Skeletal muscle satellite cell (primary cell): ENCODE results near the gene DCP2.

Source experiments
- H3K27me3 ChIP-seq: 2 replicates; pipeline ENCODE4 v1.7.0; 2013; ENCODE audit warnings: low read length; ENCODE audit not compliant: control insufficient read depth, insufficient read depth
- H3K36me3 ChIP-seq: 2 replicates; pipeline ENCODE4 v1.7.0; 2013; ENCODE audit warnings: mild to moderate bottlenecking, control low read depth, low read length; ENCODE audit not compliant: insufficient read depth
- H3K4me1 ChIP-seq: 2 replicates; pipeline ENCODE4 v1.7.0; 2013; ENCODE audit warnings: low read length; ENCODE audit not compliant: control insufficient read depth, insufficient read depth
- H3K4me2 ChIP-seq: 2 replicates; pipeline ENCODE4 v1.7.0; 2013; ENCODE audit warnings: mild to moderate bottlenecking, low read length
- H3K4me3 ChIP-seq: 2 replicates; pipeline ENCODE4 v1.7.0; 2013; ENCODE audit warnings: low read length
- H3K9ac ChIP-seq: 2 replicates; pipeline ENCODE4 v1.7.0; 2013; ENCODE audit warnings: mild to moderate bottlenecking, low read depth, low read length, moderate library complexity
- H3K9me3 ChIP-seq: replicated peaks from 2 replicates; pipeline ENCODE4 v1.7.0; 2013; ENCODE audit warnings: mild to moderate bottlenecking, control low read depth, low read length

Gene DCP2

GRCh38 chr5:113038714-113039113, 62.1 kb downstream of the DCP2 start:
- H3K4me1 ChIP-seq: peaks cover 33% of the 10 kb centered on the region
- no peaks in the 10 kb centered on the region for H3K36me3 ChIP-seq
- H3K4me2 ChIP-seq: no peak overlapping the region
- H3K4me3 ChIP-seq: no peak overlapping the region
- no peaks in the 10 kb centered on the region for H3K27me3 ChIP-seq
- no peaks in the 10 kb centered on the region for H3K9me3 ChIP-seq
- no peak overlapping the region for H3K9ac ChIP-seq

DNA sequence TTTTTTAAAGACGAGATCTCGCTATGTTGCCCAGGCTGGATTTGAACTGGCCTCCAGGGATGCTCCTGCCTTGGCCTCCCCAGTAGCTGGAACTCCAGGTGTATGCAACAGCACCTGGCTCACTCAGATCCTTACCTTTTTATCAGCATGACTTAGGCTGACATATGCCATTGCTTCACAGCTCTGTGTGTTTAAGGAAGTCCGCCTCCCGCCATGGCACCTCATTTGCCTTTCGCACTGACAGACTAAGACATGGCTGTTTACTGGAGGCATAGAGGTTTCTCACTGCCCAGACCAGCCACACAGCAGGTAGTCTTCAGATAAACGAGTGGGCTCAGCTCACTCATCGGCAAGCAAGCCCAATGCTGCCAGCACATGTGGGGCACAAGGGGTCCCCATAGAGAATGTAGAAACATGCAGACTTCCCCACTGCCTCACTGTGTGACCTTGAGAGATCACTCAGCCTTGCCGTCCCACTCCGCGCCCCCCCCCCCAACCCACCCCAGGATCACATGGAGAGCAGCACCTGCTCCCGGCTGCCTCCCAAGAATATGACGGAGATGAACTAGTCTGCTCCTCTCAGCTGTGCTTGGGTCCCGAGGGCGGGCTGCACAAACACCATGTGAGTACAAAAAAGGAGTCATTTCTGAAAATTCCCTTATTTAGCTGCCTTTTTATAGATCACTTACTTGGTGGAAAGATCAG, 62.8 kb downstream of the DCP2 start:
- H3K9ac ChIP-seq: no peak overlapping the region
- H3K9me3 ChIP-seq: no peaks in the 10 kb centered on the region
- H3K4me1 ChIP-seq: peaks cover 31% of the 10 kb centered on the region
- H3K27me3 ChIP-seq: no peaks in the 10 kb centered on the region
- H3K4me3 ChIP-seq: no peak overlapping the region
- no peaks in the 10 kb centered on the region for H3K36me3 ChIP-seq
- no peak overlapping the region for H3K4me2 ChIP-seq

DNA sequence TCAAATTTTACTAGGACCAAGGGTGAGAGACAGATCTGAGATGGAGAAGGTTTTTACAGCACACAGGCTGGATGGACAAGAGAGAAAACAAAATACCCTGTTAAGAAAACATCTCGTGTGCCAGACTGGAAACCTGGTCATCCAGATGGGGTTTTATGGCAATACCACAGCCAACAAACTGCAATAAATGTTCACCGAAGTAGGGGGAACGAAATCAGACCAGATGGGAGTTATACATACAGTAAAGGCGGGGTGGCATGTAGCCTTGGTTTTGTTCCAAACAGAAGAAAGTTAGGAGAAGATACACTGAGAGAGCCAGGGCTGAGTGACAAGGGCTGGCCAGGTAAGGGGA, 63.3 kb downstream of the DCP2 start:
- Histone ChIP-seq H3K27me3 (no peaks in the 10 kb centered on the region), H3K4me1 (peaks cover 26% of the 10 kb centered on the region), H3K4me3 (no peak overlapping the region), H3K4me2 (no peak overlapping the region), H3K9me3 (no peaks in the 10 kb centered on the region), H3K36me3 (no peaks in the 10 kb centered on the region), H3K9ac (no peak overlapping the region)

DNA sequence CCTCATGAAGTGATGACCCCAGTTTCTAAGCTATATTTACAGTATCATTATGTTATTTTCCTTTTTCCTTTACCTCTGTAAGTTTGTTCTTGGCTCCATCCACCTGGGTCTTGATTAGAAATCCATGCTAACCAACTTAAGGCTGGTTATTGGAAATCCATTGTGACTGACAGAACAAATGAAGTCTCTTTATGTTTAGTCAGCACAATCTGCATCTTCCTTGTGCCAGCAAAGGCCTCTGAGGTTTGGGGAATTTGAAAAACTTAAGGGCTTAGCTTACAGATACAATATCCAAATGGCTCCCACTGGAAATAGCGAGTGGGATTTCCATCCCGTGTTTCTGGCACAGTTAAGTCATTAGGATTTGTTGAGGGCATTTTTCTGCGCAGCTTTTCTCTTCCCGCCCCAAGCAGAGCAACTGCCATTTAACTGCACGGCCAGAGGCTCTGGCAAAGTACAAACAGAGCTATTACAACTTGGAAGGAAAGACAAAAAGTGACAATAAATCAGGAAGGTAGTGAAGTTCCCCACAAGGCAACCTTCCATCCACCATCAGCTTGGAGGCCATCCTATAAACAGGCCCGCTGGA, 64.2 kb downstream of the DCP2 start:
- no peaks in the 10 kb centered on the region for H3K36me3 ChIP-seq
- H3K4me1 ChIP-seq: peaks cover 19% of the 10 kb centered on the region
- no peaks in the 10 kb centered on the region for H3K9me3 ChIP-seq
- H3K4me2 ChIP-seq: no peak overlapping the region
- no peaks in the 10 kb centered on the region for H3K27me3 ChIP-seq
- H3K4me3 ChIP-seq: no peak overlapping the region
- H3K9ac ChIP-seq: no peak overlapping the region

GRCh38 chr5:113042491-113043243, 66.1 kb downstream of the DCP2 start:
- Histone ChIP-seq H3K4me3 (no peak overlapping the region), H3K4me2 (no peak overlapping the region), H3K27me3 (no peaks in the 10 kb centered on the region), H3K36me3 (no peaks in the 10 kb centered on the region), H3K9me3 (no peaks in the 10 kb centered on the region), H3K4me1 (peaks cover 29% of the 10 kb centered on the region), H3K9ac (no peak overlapping the region)

GRCh38 chr5:113043491-113043931, 66.9 kb downstream of the DCP2 start:
- Histone ChIP-seq H3K27me3 (no peaks in the 10 kb centered on the region), H3K36me3 (no peaks in the 10 kb centered on the region), H3K9ac (no peak overlapping the region), H3K4me3 (no peak overlapping the region), H3K9me3 (no peaks in the 10 kb centered on the region), H3K4me1 (peaks cover 27% of the 10 kb centered on the region), H3K4me2 (no peak overlapping the region)

GRCh38 chr5:113044776-113045465, 68.3 kb downstream of the DCP2 start:
- peaks cover 21% of the 10 kb centered on the region for H3K4me1 ChIP-seq
- H3K9ac ChIP-seq: no peak overlapping the region
- peaks cover 6% of the 10 kb centered on the region for H3K36me3 ChIP-seq
- H3K9me3 ChIP-seq: no peaks in the 10 kb centered on the region
- H3K4me2 ChIP-seq: no peak overlapping the region
- no peak overlapping the region for H3K4me3 ChIP-seq
- H3K27me3 ChIP-seq: no peaks in the 10 kb centered on the region

DNA sequence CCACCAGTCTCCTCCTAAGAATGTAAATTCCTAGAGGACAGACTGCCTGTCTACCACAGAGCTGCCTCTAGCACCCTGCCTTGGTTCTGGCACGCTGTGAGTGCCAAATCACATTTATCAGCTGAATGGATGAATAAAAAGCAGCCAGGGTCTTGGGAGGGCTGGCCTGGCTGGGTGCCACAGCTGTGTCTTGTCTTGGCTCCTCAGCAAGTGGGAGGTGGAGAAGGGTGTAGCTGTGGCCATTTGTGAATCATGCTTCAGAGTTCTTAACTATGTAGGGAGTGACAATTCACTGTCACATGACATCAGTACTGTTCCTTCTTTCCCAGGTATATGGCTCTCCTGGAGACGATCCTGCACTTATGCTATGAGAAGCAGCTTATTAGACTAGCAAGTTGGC, 70.6 kb downstream of the DCP2 start:
- H3K4me3 ChIP-seq: no peak overlapping the region
- peaks cover 6% of the 10 kb centered on the region for H3K36me3 ChIP-seq
- H3K4me2 ChIP-seq: no peak overlapping the region

GRCh38 chr5:113047733-113048652, 71.4 kb downstream of the DCP2 start:
- no peaks in the 10 kb centered on the region for H3K27me3 ChIP-seq
- peaks cover 47% of the 10 kb centered on the region for H3K4me1 ChIP-seq
- no peaks in the 10 kb centered on the region for H3K9me3 ChIP-seq
- H3K9ac ChIP-seq: no peak overlapping the region
- H3K36me3 ChIP-seq: peaks cover 6% of the 10 kb centered on the region
- no peak overlapping the region for H3K4me2 ChIP-seq
- no peak overlapping the region for H3K4me3 ChIP-seq

More for the DNA sequence above, 70.6 kb downstream of the DCP2 start:
- Histone ChIP-seq H3K9me3 (no peaks in the 10 kb centered on the region), H3K9ac (no peak overlapping the region), H3K4me1 (peaks cover 42% of the 10 kb centered on the region), H3K27me3 (no peaks in the 10 kb centered on the region)

GRCh38 chr5:113048931-113049330, 72.3 kb downstream of the DCP2 start:
- Histone ChIP-seq H3K9ac (no peak overlapping the region), H3K4me1 (peaks cover 42% of the 10 kb centered on the region), H3K4me2 (no peak overlapping the region), H3K4me3 (no peak overlapping the region), H3K9me3 (no peaks in the 10 kb centered on the region), H3K36me3 (peaks cover 6% of the 10 kb centered on the region), H3K27me3 (no peaks in the 10 kb centered on the region)
